ENCODE measurements around the gene FOSL2. TPM values are rescaled to one million over a fixed set of nuclear protein-coding genes. Genes with fewer than 3 reads are reported as not detected.

FOSL2 gene
- total RNA-seq (6.0 TPM), polyA plus RNA-seq (37.1 TPM)
- long read RNA-seq, donor 1, result 0 reads
- long read RNA-seq, donor 2, partial matches to known transcripts, result 22 of 22 reads
- long read RNA-seq, donor 2, other reads (novel, unspliced or antisense), result 0 of 22 reads
- long read RNA-seq, donor 3, full-length matches to known transcripts, result 2 of 2 reads
- long read RNA-seq, donor 3, partial matches to known transcripts, result 0 of 2 reads
- long read RNA-seq, donor 3, other reads (novel, unspliced or antisense), result 0 of 2 reads
- long read RNA-seq, donor 4, result 0 reads
- long read RNA-seq, donor 5, full-length matches to known transcripts, result 6 of 6 reads
- long read RNA-seq, donor 5, partial matches to known transcripts, result 0 of 6 reads
- long read RNA-seq, donor 5, other reads (novel, unspliced or antisense), result 0 of 6 reads
- long read RNA-seq, donor 6, full-length matches to known transcripts, result 4 of 4 reads
- long read RNA-seq, donor 6, partial matches to known transcripts, result 0 of 4 reads
- long read RNA-seq, donor 6, other reads (novel, unspliced or antisense), result 0 of 4 reads
- long read RNA-seq, donor 7, full-length matches to known transcripts, result 2 of 2 reads
- long read RNA-seq, donor 7, partial matches to known transcripts, result 0 of 2 reads
- long read RNA-seq, donor 7, other reads (novel, unspliced or antisense), result 0 of 2 reads
- long read RNA-seq, donor 8, result 0 reads
- long read RNA-seq, donor 9, full-length matches to known transcripts, result 1 of 1 reads
- long read RNA-seq, donor 9, partial matches to known transcripts, result 0 of 1 reads
- long read RNA-seq, donor 9, other reads (novel, unspliced or antisense), result 0 of 1 reads
- long read RNA-seq, donor 10, full-length matches to known transcripts, result 2 of 2 reads
- long read RNA-seq, donor 10, partial matches to known transcripts, result 0 of 2 reads
- long read RNA-seq, donor 10, other reads (novel, unspliced or antisense), result 0 of 2 reads

- WGBS, result under 1% methylated on average over 93 of the region's 93 CpGs
- DNase-seq (ENCODE audit: low read depth in 6 of 9, low spot score in 9 of 9), result peak; percentile 67 to 93 (median 83)
- Histone ChIP-seq H3K4me1 (ENCODE audit: control insufficient read depth in 2 of 2, insufficient read depth in 2 of 2, low read length in 2 of 2) (peaks cover 19 to 36% of the 10 kb centered on the region in 2 donors), H3K4me3 (ENCODE audit: low read length in 2 of 2) (peak within 1 kb of the TSS; percentile 54 to 67), H3K36me3 (ENCODE audit: control insufficient read depth in 2 of 2, insufficient read depth in 2 of 2, low read length in 1 of 2) (no peaks in the 10 kb centered on the region), H3K9me3 (ENCODE audit: control insufficient read depth in 2 of 2, insufficient read depth in 1 of 2, low read length in 1 of 2) (no peaks in the 10 kb centered on the region), H3K27me3 (ENCODE audit: control insufficient read depth in 2 of 2, insufficient read depth in 1 of 2, low read length in 1 of 2) (peaks cover 50 to 76% of the 10 kb centered on the region in 2 donors), H3K27ac (ENCODE audit: low read depth in 1 of 2, low read length in 1 of 2) (peak within 1 kb of the TSS; percentile 86 to 91)
These were observed at the start of gene FOSL2 for GRCh38 chr2:28392297-28393113. FOSL2 (plus strand) TSS chr2:28392858; CDS start chr2:28393721, 863 bp downstream.

GRCh38 chr2:28343184-28343942, 49.3 kb upstream of the FOSL2 start:
- H3K4me1 ChIP-seq (ENCODE audit: control insufficient read depth in 2 of 2, insufficient read depth in 2 of 2, low read length in 2 of 2), result peaks cover 0 to 15% of the 10 kb centered on the region in 2 donors
- peaks cover 0 to 6% of the 10 kb centered on the region in 2 donors for H3K9me3 ChIP-seq (ENCODE audit: control insufficient read depth in 2 of 2, insufficient read depth in 1 of 2, low read length in 1 of 2)
- no peak for DNase-seq (ENCODE audit: low read depth in 6 of 9, low spot score in 9 of 9)
- 93% methylated on average over 5 of the region's 5 CpGs for WGBS
- H3K27ac ChIP-seq (ENCODE audit: low read depth in 1 of 2, low read length in 1 of 2), result no peak overlapping the region
- no peak overlapping the region for H3K4me3 ChIP-seq (ENCODE audit: low read length in 2 of 2)
- H3K27me3 ChIP-seq (ENCODE audit: control insufficient read depth in 2 of 2, insufficient read depth in 1 of 2, low read length in 1 of 2), result no peaks in the 10 kb centered on the region
- H3K36me3 ChIP-seq (ENCODE audit: control insufficient read depth in 2 of 2, insufficient read depth in 2 of 2, low read length in 1 of 2), result no peaks in the 10 kb centered on the region

GRCh38 chr2:28343971-28344715, 48.5 kb upstream of the FOSL2 start:
- Histone ChIP-seq H3K4me3 (ENCODE audit: low read length in 2 of 2) (no peak overlapping the region), H3K27me3 (ENCODE audit: control insufficient read depth in 2 of 2, insufficient read depth in 1 of 2, low read length in 1 of 2) (no peaks in the 10 kb centered on the region), H3K27ac (ENCODE audit: low read depth in 1 of 2, low read length in 1 of 2) (no peak overlapping the region), H3K9me3 (ENCODE audit: control insufficient read depth in 2 of 2, insufficient read depth in 1 of 2, low read length in 1 of 2) (peaks cover 0 to 6% of the 10 kb centered on the region in 2 donors), H3K4me1 (ENCODE audit: control insufficient read depth in 2 of 2, insufficient read depth in 2 of 2, low read length in 2 of 2) (peaks cover 0 to 10% of the 10 kb centered on the region in 2 donors), H3K36me3 (ENCODE audit: control insufficient read depth in 2 of 2, insufficient read depth in 2 of 2, low read length in 1 of 2) (no peaks in the 10 kb centered on the region)
- 96% methylated on average over 20 of the region's 20 CpGs for WGBS
- DNase-seq (ENCODE audit: low read depth in 6 of 9, low spot score in 9 of 9), result no peak

- Histone ChIP-seq H3K9me3 (ENCODE audit: control insufficient read depth in 2 of 2, insufficient read depth in 1 of 2, low read length in 1 of 2) (peaks cover 0 to 6% of the 10 kb centered on the region in 2 donors), H3K27ac (ENCODE audit: low read depth in 1 of 2, low read length in 1 of 2) (no peak overlapping the region), H3K4me1 (ENCODE audit: control insufficient read depth in 2 of 2, insufficient read depth in 2 of 2, low read length in 2 of 2) (peaks cover 0 to 10% of the 10 kb centered on the region in 2 donors), H3K36me3 (ENCODE audit: control insufficient read depth in 2 of 2, insufficient read depth in 2 of 2, low read length in 1 of 2) (no peaks in the 10 kb centered on the region), H3K4me3 (ENCODE audit: low read length in 2 of 2) (no peak overlapping the region), H3K27me3 (ENCODE audit: control insufficient read depth in 2 of 2, insufficient read depth in 1 of 2, low read length in 1 of 2) (no peaks in the 10 kb centered on the region)
- 95% methylated on average over 30 of the region's 30 CpGs for WGBS
- DNase-seq (ENCODE audit: low read depth in 6 of 9, low spot score in 9 of 9), result no peak
These were observed 47.8 kb upstream of the FOSL2 start for GRCh38 chr2:28344756-28345373.

- DNase-seq (ENCODE audit: low read depth in 6 of 9, low spot score in 9 of 9), result no peak
- peaks cover 0 to 10% of the 10 kb centered on the region in 2 donors for H3K4me1 ChIP-seq (ENCODE audit: control insufficient read depth in 2 of 2, insufficient read depth in 2 of 2, low read length in 2 of 2)
- WGBS, result 98% methylated on average over 8 of the region's 8 CpGs
- no peak overlapping the region for H3K4me3 ChIP-seq (ENCODE audit: low read length in 2 of 2)
- H3K9me3 ChIP-seq (ENCODE audit: control insufficient read depth in 2 of 2, insufficient read depth in 1 of 2, low read length in 1 of 2), result peaks cover 0 to 6% of the 10 kb centered on the region in 2 donors
- H3K27me3 ChIP-seq (ENCODE audit: control insufficient read depth in 2 of 2, insufficient read depth in 1 of 2, low read length in 1 of 2), result no peaks in the 10 kb centered on the region
- no peaks in the 10 kb centered on the region for H3K36me3 ChIP-seq (ENCODE audit: control insufficient read depth in 2 of 2, insufficient read depth in 2 of 2, low read length in 1 of 2)
- no peak overlapping the region for H3K27ac ChIP-seq (ENCODE audit: low read depth in 1 of 2, low read length in 1 of 2)
These were observed 47.0 kb upstream of the FOSL2 start for GRCh38 chr2:28345619-28346018.

- no peak overlapping the region for H3K4me3 ChIP-seq (ENCODE audit: low read length in 2 of 2)
- WGBS, result 94% methylated on average over 6 of the region's 6 CpGs
- peaks cover 0 to 6% of the 10 kb centered on the region in 2 donors for H3K9me3 ChIP-seq (ENCODE audit: control insufficient read depth in 2 of 2, insufficient read depth in 1 of 2, low read length in 1 of 2)
- no peak for DNase-seq (ENCODE audit: low read depth in 6 of 9, low spot score in 9 of 9)
- H3K27me3 ChIP-seq (ENCODE audit: control insufficient read depth in 2 of 2, insufficient read depth in 1 of 2, low read length in 1 of 2), result no peaks in the 10 kb centered on the region
- H3K27ac ChIP-seq (ENCODE audit: low read depth in 1 of 2, low read length in 1 of 2), result no peak overlapping the region
- peaks cover 0 to 10% of the 10 kb centered on the region in 2 donors for H3K4me1 ChIP-seq (ENCODE audit: control insufficient read depth in 2 of 2, insufficient read depth in 2 of 2, low read length in 2 of 2)
- H3K36me3 ChIP-seq (ENCODE audit: control insufficient read depth in 2 of 2, insufficient read depth in 2 of 2, low read length in 1 of 2), result no peaks in the 10 kb centered on the region
These were observed 46.1 kb upstream of the FOSL2 start for GRCh38 chr2:28346587-28346986.

- DNase-seq (ENCODE audit: low read depth in 6 of 9, low spot score in 9 of 9), result no peak
- Histone ChIP-seq H3K27me3 (ENCODE audit: control insufficient read depth in 2 of 2, insufficient read depth in 1 of 2, low read length in 1 of 2) (no peaks in the 10 kb centered on the region), H3K9me3 (ENCODE audit: control insufficient read depth in 2 of 2, insufficient read depth in 1 of 2, low read length in 1 of 2) (peaks cover 0 to 6% of the 10 kb centered on the region in 2 donors), H3K4me3 (ENCODE audit: low read length in 2 of 2) (no peak overlapping the region), H3K27ac (ENCODE audit: low read depth in 1 of 2, low read length in 1 of 2) (no peak overlapping the region), H3K36me3 (ENCODE audit: control insufficient read depth in 2 of 2, insufficient read depth in 2 of 2, low read length in 1 of 2) (no peaks in the 10 kb centered on the region), H3K4me1 (ENCODE audit: control insufficient read depth in 2 of 2, insufficient read depth in 2 of 2, low read length in 2 of 2) (peaks cover 0 to 10% of the 10 kb centered on the region in 2 donors)
- WGBS, result 96% methylated on average over 6 of the region's 6 CpGs
These were observed 45.5 kb upstream of the FOSL2 start for GRCh38 chr2:28347193-28347592.

Data from thymus (tissue), 14 donors.